ENCODE measurements around the gene TDRD1.

DNA sequence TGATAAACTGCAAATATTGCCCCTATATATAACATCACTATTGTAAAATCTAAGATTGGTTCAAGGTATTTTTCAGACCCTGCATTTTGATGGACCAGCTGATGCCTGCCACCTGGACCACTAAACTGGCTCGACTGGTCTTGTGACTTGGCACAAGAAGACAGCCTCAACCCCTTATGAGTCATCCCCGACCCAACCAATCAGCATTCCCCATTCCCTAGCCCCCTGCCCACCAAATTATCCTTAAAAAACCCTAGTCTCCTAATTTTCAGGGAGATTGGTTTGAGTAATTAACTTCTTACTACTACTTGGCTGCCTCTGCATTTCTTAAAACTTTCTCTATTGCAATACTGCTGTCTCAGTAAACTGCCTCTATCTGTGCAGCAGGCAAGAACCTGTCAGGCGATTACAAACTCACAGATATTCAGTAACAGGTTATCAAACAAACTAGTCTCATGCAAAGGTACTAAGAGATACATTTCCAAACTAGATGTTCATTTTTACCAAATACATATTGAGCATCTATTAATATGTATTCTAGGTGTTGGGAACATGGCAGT lies 10.6 kb upstream of the TDRD1 start:
- TF ChIP-seq CTCF (conservative IDR thresholded peaks at IDR 0.05; ENCODE audit: low read depth, low read length) (no peak), EZH2 (IDR thresholded peaks at IDR 0.05; ENCODE audit: borderline replicate concordance, low read depth, low read length, poor library complexity, severe bottlenecking) (no peak)
